Pancreas (tissue), 10 donors: ENCODE data around the gene TMOD1. TPM values are rescaled to one million over a fixed set of nuclear protein-coding genes. Genes with fewer than 3 reads are reported as not detected.
"Not testable (repeated sequence)": the region's sequence is repeated elsewhere in the genome, so short reads cannot be mapped to it uniquely, and the experiment has no call there.

Experiments
- ATAC-seq, 4 donors: fragments of 200-7000 bp; cut with Tn5 transposase; one replicate each; pipeline versions ENCODE4 v1.8.0 to v1.9.1; 2020; ENCODE audit warnings: mild to moderate bottlenecking in 4 of 4, moderate library complexity in 4 of 4
- DNase-seq, 6 donors: peaks; one replicate each; pipeline ENCODE4 v3.0.0-alpha.2; 2020
- FAIRE-seq: peaks from 2 replicates; lab custom pipeline; 2012; peaks lifted over from hg19 to GRCh38; lab: Jason Lieb, UNC
- H3K27ac ChIP-seq, 4 donors: fragments of 200-600 bp; sonication (generic); 1 replicate in 3 of 4; 2 replicates in 1 of 4; pipeline versions ENCODE4 v1.5.0 to v1.8.0; 2020
- H3K27me3 ChIP-seq, 4 donors: fragments of 200-600 bp; one replicate each; pipeline ENCODE4 v1.8.0; 2021
- H3K36me3 ChIP-seq, 3 donors: fragments of 200-600 bp; sonication (generic) in 1 of 3; one replicate each; pipeline versions ENCODE4 v1.5.0 to v1.8.0; 2020 to 2021
- H3K4me1 ChIP-seq, 3 donors: fragments of 200-600 bp; one replicate each; pipeline ENCODE4 v1.8.0; 2021
- H3K4me3 ChIP-seq, 4 donors: fragments of 200-600 bp; sonication (generic) in 2 of 4; one replicate each; pipeline versions ENCODE4 v1.5.0 to v1.8.0; 2020 to 2021
- H3K9me3 ChIP-seq, 4 donors: fragments of 200-600 bp; one replicate each; pipeline ENCODE4 v1.8.0; 2021
- CTCF ChIP-seq, 4 donors: fragments of 200-600 bp; sonication (generic) in 3 of 4; IDR thresholded peaks; one replicate each; pipeline versions ENCODE4 v1.5.0 to v1.8.0; 2021; ENCODE audit warnings: antibody characterized with exemption in 4 of 4
- WGBS, 2 donors: extraction: QIAGEN DNeasy Blood & Tissue Kit; methylation state at CpG; one replicate each; pipeline ENCODE4 v1.1.7; 2013; 5-methylcytosine and 5-hydroxymethylcytosine counted together
- intact Hi-C, 3 donors: fragments of 100-400 bp; cut with DNase I; formaldehyde crosslinking; loops; one replicate each; pipeline versions ENCODE4 v1.11.1 to v1.14.2; 2022
- polyA plus RNA-seq, 2 donors: library from polyadenylated mRNA; stranded (reverse); fragments of 200-250 nt; gene quantifications; one replicate each; pipeline ENCODE4 v1.2.3, GENCODE V29; 2013
- total RNA-seq, 6 donors: library from RNA; stranded (reverse); fragmentation: NEBNext Ultra II Directional in 4 of 6; extraction: Animal tissue kit (Norgen Biotek cat#: 25700) in 4 of 6; gene quantifications; one replicate each; pipeline versions ENCODE4 v1.2.1 to v1.2.4, GENCODE V29; 2021 to 2023
- donor health status: healthy with polysubstance abuse.
- donor health status: DM: no; HTN: no; CAD: no; lungs with moderate emphysema.
- donor health status: DM: no; HTN: no; CAD: no.
- donor health status: control.
- donor health status: control.
- donor health status: Bipolar disorder and iron deficiency.
- donor health status: DM: yes; HTN: yes; CAD: no.
- donor health status: DM: no; HTN: no; CAD: no.
- donor health status: DM: no; HTN: no; CAD: no.
- donor health status: DM: yes; HTN: yes; CAD: no.

The TMOD1 gene
- total and polyA plus RNA-seq, 8 donors, result 8.4 to 28.7 (median 12.3) TPM

GRCh38 chr9:97575673-97576200 lies 74.3 kb downstream of the TMOD1 start:
- no peaks in the 10 kb centered on the region for H3K9me3 ChIP-seq
- no peaks in the 10 kb centered on the region for H3K4me1 ChIP-seq
- DNase-seq (no peak), FAIRE-seq (no peak), ATAC-seq (no peak)
- no peaks in the 10 kb centered on the region for H3K27me3 ChIP-seq
- H3K27ac ChIP-seq, result no peak overlapping the region
- no peak overlapping the region for H3K4me3 ChIP-seq
- no peaks in the 10 kb centered on the region for H3K36me3 ChIP-seq
- TF ChIP-seq CTCF (IDR thresholded peaks at IDR 0.05), result no peak
- 90 to 91% methylated on average over 11 of the region's 11 CpGs for WGBS, 2 donors
- intact Hi-C loops, result no loop called here

GRCh38 chr9:97577051-97577450 lies 75.6 kb downstream of the TMOD1 start:
- DNase-seq (peak in 1 of 6 donors; percentile 21), FAIRE-seq (no peak), ATAC-seq (peak in 1 of 4 donors; percentile 28)
- WGBS, 2 donors, result 76 to 89% methylated on average over 5 of the region's 5 CpGs
- Histone ChIP-seq H3K4me1 (no peaks in the 10 kb centered on the region), H3K9me3 (no peaks in the 10 kb centered on the region), H3K4me3 (no peak overlapping the region), H3K27ac (no peak overlapping the region), H3K27me3 (no peaks in the 10 kb centered on the region), H3K36me3 (no peaks in the 10 kb centered on the region)
- intact Hi-C loops, result no loop called here
- no peak for TF ChIP-seq CTCF (IDR thresholded peaks at IDR 0.05)

- ATAC-seq, result no peak
- peak in 1 of 6 donors; percentile 24 for DNase-seq
- TF ChIP-seq CTCF (IDR thresholded peaks at IDR 0.05), result no peak
- 81 to 82% methylated on average over 5 of the region's 5 CpGs for WGBS, 2 donors
- Histone ChIP-seq H3K4me1 (no peaks in the 10 kb centered on the region), H3K27ac (no peak overlapping the region), H3K9me3 (no peaks in the 10 kb centered on the region), H3K4me3 (no peak overlapping the region), H3K27me3 (no peaks in the 10 kb centered on the region), H3K36me3 (no peaks in the 10 kb centered on the region)
- intact Hi-C loops, result no loop called here
- FAIRE-seq, result no peak
Measured at GRCh38 chr9:97578846-97579245, 77.4 kb downstream of the TMOD1 start.

GRCh38 chr9:97579914-97580313 lies 78.4 kb downstream of the TMOD1 start:
- Histone ChIP-seq H3K27me3 (no peaks in the 10 kb centered on the region), H3K4me1 (no peaks in the 10 kb centered on the region), H3K4me3 (no peak overlapping the region), H3K9me3 (no peaks in the 10 kb centered on the region), H3K27ac (no peak overlapping the region), H3K36me3 (no peaks in the 10 kb centered on the region)
- 68% methylated on average over 2 of the region's 2 CpGs for WGBS, 2 donors
- intact Hi-C loops, result no loop called here
- ATAC-seq, result no peak
- DNase-seq, result no peak
- no peak for TF ChIP-seq CTCF (IDR thresholded peaks at IDR 0.05)
- no peak for FAIRE-seq

GRCh38 chr9:97581590-97581989 lies 80.1 kb downstream of the TMOD1 start:
- no CpG with 5 or more reads among the region's 3 CpGs for WGBS, 2 donors
- ATAC-seq, intact Hi-C loops: not testable (repeated sequence)

GRCh38 chr9:97584778-97585177 lies 83.3 kb downstream of the TMOD1 start:
- H3K4me1 ChIP-seq, H3K9me3 ChIP-seq, H3K36me3 ChIP-seq, H3K27me3 ChIP-seq, H3K27ac ChIP-seq, intact Hi-C loops, DNase-seq, FAIRE-seq, ATAC-seq, H3K4me3 ChIP-seq: not testable (repeated sequence)
- no CpG with 5 or more reads among the region's 2 CpGs for WGBS, 2 donors

More at GRCh38 chr9:97581590-97581989, 80.1 kb downstream of the TMOD1 start:
- not testable (repeated sequence) for H3K9me3 ChIP-seq, H3K36me3 ChIP-seq, H3K27me3 ChIP-seq, H3K27ac ChIP-seq, FAIRE-seq, H3K4me1 ChIP-seq, DNase-seq, H3K4me3 ChIP-seq

GRCh38 chr9:97586909-97587308 lies 85.4 kb downstream of the TMOD1 start:
- H3K9me3 ChIP-seq, FAIRE-seq, H3K27ac ChIP-seq, H3K4me3 ChIP-seq, H3K4me1 ChIP-seq, intact Hi-C loops, DNase-seq, ATAC-seq, H3K27me3 ChIP-seq, H3K36me3 ChIP-seq: not testable (repeated sequence)
- 93 to 95% methylated on average over 7 of the region's 7 CpGs for WGBS, 2 donors
